ENCODE data around the gene DICER1.
A peak's percentile ranks its signal among the peaks of the same experiment; 100 is the strongest.
"Not testable (repeated sequence)": the region's sequence is repeated elsewhere in the genome, so short reads cannot be mapped to it uniquely, and the experiment has no call there.

The DICER1 gene, protein sequence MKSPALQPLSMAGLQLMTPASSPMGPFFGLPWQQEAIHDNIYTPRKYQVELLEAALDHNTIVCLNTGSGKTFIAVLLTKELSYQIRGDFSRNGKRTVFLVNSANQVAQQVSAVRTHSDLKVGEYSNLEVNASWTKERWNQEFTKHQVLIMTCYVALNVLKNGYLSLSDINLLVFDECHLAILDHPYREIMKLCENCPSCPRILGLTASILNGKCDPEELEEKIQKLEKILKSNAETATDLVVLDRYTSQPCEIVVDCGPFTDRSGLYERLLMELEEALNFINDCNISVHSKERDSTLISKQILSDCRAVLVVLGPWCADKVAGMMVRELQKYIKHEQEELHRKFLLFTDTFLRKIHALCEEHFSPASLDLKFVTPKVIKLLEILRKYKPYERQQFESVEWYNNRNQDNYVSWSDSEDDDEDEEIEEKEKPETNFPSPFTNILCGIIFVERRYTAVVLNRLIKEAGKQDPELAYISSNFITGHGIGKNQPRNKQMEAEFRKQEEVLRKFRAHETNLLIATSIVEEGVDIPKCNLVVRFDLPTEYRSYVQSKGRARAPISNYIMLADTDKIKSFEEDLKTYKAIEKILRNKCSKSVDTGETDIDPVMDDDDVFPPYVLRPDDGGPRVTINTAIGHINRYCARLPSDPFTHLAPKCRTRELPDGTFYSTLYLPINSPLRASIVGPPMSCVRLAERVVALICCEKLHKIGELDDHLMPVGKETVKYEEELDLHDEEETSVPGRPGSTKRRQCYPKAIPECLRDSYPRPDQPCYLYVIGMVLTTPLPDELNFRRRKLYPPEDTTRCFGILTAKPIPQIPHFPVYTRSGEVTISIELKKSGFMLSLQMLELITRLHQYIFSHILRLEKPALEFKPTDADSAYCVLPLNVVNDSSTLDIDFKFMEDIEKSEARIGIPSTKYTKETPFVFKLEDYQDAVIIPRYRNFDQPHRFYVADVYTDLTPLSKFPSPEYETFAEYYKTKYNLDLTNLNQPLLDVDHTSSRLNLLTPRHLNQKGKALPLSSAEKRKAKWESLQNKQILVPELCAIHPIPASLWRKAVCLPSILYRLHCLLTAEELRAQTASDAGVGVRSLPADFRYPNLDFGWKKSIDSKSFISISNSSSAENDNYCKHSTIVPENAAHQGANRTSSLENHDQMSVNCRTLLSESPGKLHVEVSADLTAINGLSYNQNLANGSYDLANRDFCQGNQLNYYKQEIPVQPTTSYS (N-terminal part only)

DNA sequence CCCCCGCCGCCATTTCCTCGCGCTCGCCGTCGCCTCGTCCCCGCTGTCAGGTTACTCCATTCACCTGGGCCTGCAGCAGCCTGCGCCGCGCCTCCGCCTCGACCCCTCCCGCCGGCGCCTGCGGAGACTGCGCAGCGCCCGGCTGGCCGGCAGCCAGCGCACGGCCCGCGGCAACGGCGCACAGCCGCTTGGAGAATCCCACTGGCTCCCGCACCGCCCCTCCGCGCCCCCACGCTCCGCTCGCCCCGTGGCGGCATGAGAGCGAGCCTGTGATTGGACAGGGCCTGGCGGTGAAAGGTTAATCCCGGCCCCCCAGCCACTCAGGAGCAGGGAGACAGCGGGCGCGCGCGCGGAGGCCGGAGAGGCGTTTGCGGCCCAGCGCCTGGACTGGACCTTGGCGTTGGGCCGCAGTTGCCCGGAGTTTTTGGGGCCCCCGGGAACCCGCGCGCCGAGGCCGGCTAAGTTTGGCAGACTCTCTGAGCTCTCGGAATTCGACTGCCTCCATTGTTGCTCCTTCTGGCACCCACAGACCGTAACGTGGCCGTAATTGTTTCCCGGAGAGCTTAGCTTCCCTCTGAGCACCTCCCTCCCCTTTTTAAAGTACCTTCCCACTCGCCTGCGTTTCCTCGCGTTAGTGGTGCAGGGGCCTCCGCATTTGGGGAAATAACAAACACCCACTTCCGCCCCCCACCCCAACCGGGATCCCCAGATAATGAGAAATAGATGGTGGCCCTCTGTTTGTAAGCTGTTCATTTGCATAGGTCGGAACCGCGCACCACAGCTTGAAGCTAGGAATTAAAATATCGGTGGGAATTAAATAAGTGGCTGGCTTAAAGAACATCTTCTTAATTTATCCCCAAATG, at the start of gene DICER1:
Gene DICER1 (minus strand): TSS at position 203 of the 863 bp plus-strand sequence. CDS start 24,071 bp downstream, outside the sequence.
- H3K4me1 ChIP-seq (ENCODE audit: control insufficient read depth in 5 of 5, insufficient read depth in 5 of 5, low read length in 5 of 5), result peaks cover 0 to 47% (median 39%) of the 10 kb centered on the region in 5 donors
- no peaks in the 10 kb centered on the region for H3K9me3 ChIP-seq (ENCODE audit: control insufficient read depth in 5 of 5, low read length in 5 of 5)
- peak within 1 kb of the TSS; percentile 63 to 93 (median 91) for H3K9ac ChIP-seq (ENCODE audit: low read length in 5 of 5)

DNA sequence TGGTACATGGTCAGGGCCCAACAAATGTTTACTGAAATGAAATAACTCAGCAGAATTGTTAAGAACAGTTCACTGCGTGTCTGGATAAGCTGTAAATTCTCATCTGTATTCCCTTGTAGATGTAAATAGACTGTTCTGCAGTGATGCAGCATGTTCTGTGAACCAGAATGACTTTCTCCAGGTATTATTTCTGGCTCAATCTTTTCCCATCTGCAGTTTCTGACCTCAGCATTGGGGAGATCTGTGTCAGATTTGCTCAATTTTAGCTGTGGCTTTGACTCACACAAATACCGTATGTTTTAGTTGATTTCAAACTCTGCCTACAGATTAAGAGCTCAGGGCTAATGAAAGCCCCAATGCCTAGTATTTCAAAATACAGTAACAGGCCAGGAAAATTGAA, 49.2 kb upstream of the DICER1 start:
- Histone ChIP-seq H3K4me1 (ENCODE audit: control insufficient read depth in 5 of 5, insufficient read depth in 5 of 5, low read length in 5 of 5) (peaks cover 0 to 8% (median 3%) of the 10 kb centered on the region in 5 donors), H3K4me3 (ENCODE audit: low read depth in 1 of 5, low read length in 5 of 5) (no peak overlapping the region), H3K9ac (ENCODE audit: low read length in 5 of 5) (peak overlapping the region in 2 of 5 donors; percentile 7 to 8), H3K36me3 (ENCODE audit: control insufficient read depth in 5 of 5, insufficient read depth in 5 of 5, low read length in 5 of 5) (peaks cover 7 to 38% (median 31%) of the 10 kb centered on the region in 5 donors), H3K27ac (ENCODE audit: low read depth, low read length) (peak overlapping the region; percentile 40), H3K27me3 (ENCODE audit: control insufficient read depth in 5 of 5, insufficient read depth in 4 of 5, low read length in 5 of 5) (no peaks in the 10 kb centered on the region), H3K9me3 (ENCODE audit: control insufficient read depth in 5 of 5, low read length in 5 of 5) (no peaks in the 10 kb centered on the region)

More for the DNA sequence above, at the start of gene DICER1:
- peak within 1 kb of the TSS; percentile 74 to 88 (median 78) for H3K4me3 ChIP-seq (ENCODE audit: low read depth in 1 of 5, low read length in 5 of 5)
- peak within 1 kb of the TSS; percentile 93 for H3K27ac ChIP-seq (ENCODE audit: low read depth, low read length)
- H3K36me3 ChIP-seq (ENCODE audit: control insufficient read depth in 5 of 5, insufficient read depth in 5 of 5, low read length in 5 of 5), result no peaks in the 10 kb centered on the region
- H3K27me3 ChIP-seq (ENCODE audit: control insufficient read depth in 5 of 5, insufficient read depth in 4 of 5, low read length in 5 of 5), result no peaks in the 10 kb centered on the region

DNA sequence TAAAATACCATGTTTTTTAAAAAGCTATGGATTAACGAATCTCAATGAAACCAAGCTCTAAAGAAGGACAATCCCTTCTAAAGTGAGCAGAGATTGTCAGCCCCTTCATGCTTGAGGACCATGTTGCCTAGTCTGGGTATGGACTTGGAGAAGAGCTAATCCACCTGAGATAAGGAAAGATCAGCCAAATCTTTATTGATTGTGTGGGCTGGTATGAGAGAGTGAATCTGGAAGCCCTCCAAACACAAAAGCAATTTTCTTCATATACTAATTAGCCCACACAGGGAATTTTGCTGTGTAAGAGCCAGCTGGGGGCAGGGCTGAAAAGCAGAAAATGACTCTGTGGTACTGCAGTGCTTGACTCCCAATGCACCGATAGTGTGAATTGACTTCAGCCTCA, 47.4 kb upstream of the DICER1 start:
- Histone ChIP-seq H3K4me1 (ENCODE audit: control insufficient read depth in 5 of 5, insufficient read depth in 5 of 5, low read length in 5 of 5) (peaks cover 0 to 8% (median 3%) of the 10 kb centered on the region in 5 donors), H3K9me3 (ENCODE audit: control insufficient read depth in 5 of 5, low read length in 5 of 5) (no peaks in the 10 kb centered on the region), H3K27me3 (ENCODE audit: control insufficient read depth in 5 of 5, insufficient read depth in 4 of 5, low read length in 5 of 5) (no peaks in the 10 kb centered on the region), H3K9ac (ENCODE audit: low read length in 5 of 5) (no peak overlapping the region), H3K27ac (ENCODE audit: low read depth, low read length) (no peak overlapping the region), H3K36me3 (ENCODE audit: control insufficient read depth in 5 of 5, insufficient read depth in 5 of 5, low read length in 5 of 5) (peaks cover 7 to 47% (median 37%) of the 10 kb centered on the region in 5 donors), H3K4me3 (ENCODE audit: low read depth in 1 of 5, low read length in 5 of 5) (no peak overlapping the region)

DNA sequence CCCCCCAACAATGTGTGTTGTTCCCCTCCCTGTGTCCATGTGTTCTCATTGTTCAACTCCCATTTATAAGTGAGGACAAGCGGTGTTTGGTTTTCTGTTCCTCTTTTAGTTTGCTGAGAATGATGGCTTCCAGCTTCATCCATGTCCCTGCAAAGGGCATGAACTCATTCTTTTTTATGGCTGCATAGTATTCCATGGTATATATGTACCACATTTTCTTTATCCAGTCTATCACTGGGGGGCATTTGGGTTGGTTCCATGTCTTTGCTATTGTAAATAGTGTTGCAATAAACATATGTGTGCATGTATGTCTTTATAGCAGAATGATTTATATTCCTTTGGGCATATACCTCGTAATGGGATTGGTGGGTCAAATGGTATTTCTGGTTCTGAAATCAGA, 44.4 kb upstream of the DICER1 start:
- peaks cover 7 to 40% (median 28%) of the 10 kb centered on the region in 5 donors for H3K36me3 ChIP-seq (ENCODE audit: control insufficient read depth in 5 of 5, insufficient read depth in 5 of 5, low read length in 5 of 5)
- not testable (repeated sequence) for H3K27ac ChIP-seq (ENCODE audit: low read depth, low read length); H3K9me3 ChIP-seq (ENCODE audit: control insufficient read depth in 5 of 5, low read length in 5 of 5); H3K9ac ChIP-seq (ENCODE audit: low read length in 5 of 5); H3K4me3 ChIP-seq (ENCODE audit: low read depth in 1 of 5, low read length in 5 of 5); H3K27me3 ChIP-seq (ENCODE audit: control insufficient read depth in 5 of 5, insufficient read depth in 4 of 5, low read length in 5 of 5); H3K4me1 ChIP-seq (ENCODE audit: control insufficient read depth in 5 of 5, insufficient read depth in 5 of 5, low read length in 5 of 5)

DNA sequence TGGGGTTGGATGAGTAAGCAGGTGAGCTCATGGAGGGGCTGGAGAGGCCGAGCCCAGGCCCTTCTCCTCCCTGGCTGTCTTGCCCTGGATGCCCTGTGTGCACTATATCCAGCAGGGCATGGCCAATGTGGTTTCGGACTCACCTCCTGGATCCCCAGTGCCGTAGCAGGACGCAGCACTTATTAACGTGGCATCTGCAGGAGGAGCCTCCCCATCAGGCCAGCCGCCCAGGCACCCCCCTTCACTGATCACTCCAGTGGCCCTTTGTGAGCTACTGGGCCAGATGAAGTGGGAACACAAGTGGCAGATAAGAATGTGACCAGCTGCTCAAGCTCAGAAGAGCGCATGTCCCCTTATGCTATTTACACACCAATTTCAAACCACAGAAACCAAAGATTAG, 43.1 kb upstream of the DICER1 start:
- H3K9ac ChIP-seq (ENCODE audit: low read length in 5 of 5), result no peak overlapping the region

DNA sequence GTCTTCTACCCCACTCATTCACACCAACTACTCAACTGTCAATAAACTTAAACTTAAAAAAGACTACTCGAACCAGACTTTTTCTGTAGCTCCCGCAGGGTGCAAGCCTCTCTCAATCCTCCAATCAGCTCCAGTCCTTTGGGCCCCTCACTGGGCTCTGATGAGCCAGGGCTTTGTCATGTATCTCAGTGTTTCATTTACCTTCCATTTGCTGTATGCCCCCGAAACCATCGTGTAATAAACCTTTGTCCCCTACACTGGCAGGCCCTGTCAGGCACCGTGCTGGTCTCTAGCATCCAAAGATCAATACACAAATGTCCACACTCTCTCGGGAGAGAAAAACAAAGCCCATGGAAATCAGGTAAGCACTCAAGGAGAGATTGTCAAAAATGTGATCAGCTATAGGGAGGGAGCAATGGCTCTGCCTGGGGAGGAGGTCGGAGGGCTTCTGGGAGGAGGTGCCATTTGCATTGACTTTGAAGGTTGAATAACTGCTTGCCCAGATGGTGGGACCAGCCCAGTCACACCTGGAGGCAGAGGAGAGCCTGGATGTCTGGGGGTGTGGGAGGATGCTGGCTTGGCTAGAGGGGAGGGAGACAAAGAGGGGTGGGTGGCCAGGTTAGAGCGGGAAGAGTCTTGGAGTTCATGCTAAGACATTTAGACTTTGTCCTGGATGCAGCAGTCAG, 42.1 kb upstream of the DICER1 start:
- Histone ChIP-seq H3K9ac (ENCODE audit: low read length in 5 of 5) (no peak overlapping the region), H3K9me3 (ENCODE audit: control insufficient read depth in 5 of 5, low read length in 5 of 5) (no peaks in the 10 kb centered on the region), H3K27me3 (ENCODE audit: control insufficient read depth in 5 of 5, insufficient read depth in 4 of 5, low read length in 5 of 5) (no peaks in the 10 kb centered on the region), H3K4me1 (ENCODE audit: control insufficient read depth in 5 of 5, insufficient read depth in 5 of 5, low read length in 5 of 5) (no peaks in the 10 kb centered on the region), H3K4me3 (ENCODE audit: low read depth in 1 of 5, low read length in 5 of 5) (no peak overlapping the region), H3K36me3 (ENCODE audit: control insufficient read depth in 5 of 5, insufficient read depth in 5 of 5, low read length in 5 of 5) (peaks cover 7 to 54% (median 37%) of the 10 kb centered on the region in 5 donors), H3K27ac (ENCODE audit: low read depth, low read length) (no peak overlapping the region)

More for the DNA sequence above, 43.1 kb upstream of the DICER1 start:
- Histone ChIP-seq H3K36me3 (ENCODE audit: control insufficient read depth in 5 of 5, insufficient read depth in 5 of 5, low read length in 5 of 5) (peaks cover 7 to 48% (median 33%) of the 10 kb centered on the region in 5 donors), H3K9me3 (ENCODE audit: control insufficient read depth in 5 of 5, low read length in 5 of 5) (no peaks in the 10 kb centered on the region), H3K27me3 (ENCODE audit: control insufficient read depth in 5 of 5, insufficient read depth in 4 of 5, low read length in 5 of 5) (no peaks in the 10 kb centered on the region), H3K4me3 (ENCODE audit: low read depth in 1 of 5, low read length in 5 of 5) (no peak overlapping the region), H3K27ac (ENCODE audit: low read depth, low read length) (no peak overlapping the region), H3K4me1 (ENCODE audit: control insufficient read depth in 5 of 5, insufficient read depth in 5 of 5, low read length in 5 of 5) (no peaks in the 10 kb centered on the region)

DNA sequence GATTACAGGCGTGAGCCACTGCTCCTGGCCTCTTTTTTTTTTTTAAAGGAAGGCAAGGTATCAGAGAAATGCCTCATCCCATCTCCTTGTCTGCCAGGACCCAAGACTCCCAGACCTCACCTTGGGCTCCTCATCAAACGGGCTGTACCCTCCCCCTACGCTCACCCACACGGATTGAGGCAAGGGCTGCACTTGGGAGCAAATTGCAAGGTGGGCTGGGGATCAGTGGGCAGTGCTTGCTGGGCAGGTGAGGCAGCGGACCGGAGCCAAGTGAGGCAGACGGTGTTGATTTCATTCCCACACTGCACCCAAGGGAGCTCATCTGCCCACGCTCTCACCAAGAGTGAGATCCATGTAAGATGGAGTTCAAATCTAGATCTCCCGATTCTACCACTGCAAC, 41.0 kb upstream of the DICER1 start:
- Histone ChIP-seq H3K27ac (ENCODE audit: low read depth, low read length) (no peak overlapping the region), H3K9me3 (ENCODE audit: control insufficient read depth in 5 of 5, low read length in 5 of 5) (no peaks in the 10 kb centered on the region), H3K4me3 (ENCODE audit: low read depth in 1 of 5, low read length in 5 of 5) (no peak overlapping the region), H3K27me3 (ENCODE audit: control insufficient read depth in 5 of 5, insufficient read depth in 4 of 5, low read length in 5 of 5) (no peaks in the 10 kb centered on the region), H3K36me3 (ENCODE audit: control insufficient read depth in 5 of 5, insufficient read depth in 5 of 5, low read length in 5 of 5) (peaks cover 1 to 55% (median 30%) of the 10 kb centered on the region in 5 donors), H3K4me1 (ENCODE audit: control insufficient read depth in 5 of 5, insufficient read depth in 5 of 5, low read length in 5 of 5) (peaks cover 0 to 1% (median 0%) of the 10 kb centered on the region in 5 donors), H3K9ac (ENCODE audit: low read length in 5 of 5) (peak overlapping the region in 1 of 5 donors; percentile 13)

DNA sequence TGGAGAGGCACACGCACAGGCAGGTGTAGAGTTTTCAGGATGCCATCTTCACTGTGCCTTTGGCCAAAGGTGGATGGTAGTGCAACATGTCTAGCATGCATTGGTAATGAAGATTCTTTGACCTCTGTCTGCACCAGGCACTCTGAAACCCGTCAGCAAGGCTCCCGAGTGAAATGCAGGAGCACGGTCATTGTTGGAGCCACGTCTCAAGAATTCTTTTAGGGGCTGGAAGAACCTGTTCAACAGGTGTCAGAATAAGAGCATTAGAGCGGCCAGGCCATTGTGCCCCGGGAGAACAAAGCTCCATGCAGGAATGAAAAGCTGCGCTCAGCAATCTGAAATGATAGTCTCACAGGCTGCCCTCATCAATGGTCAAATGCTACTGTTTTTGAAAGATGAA, 40.2 kb upstream of the DICER1 start:
- Histone ChIP-seq H3K9me3 (ENCODE audit: control insufficient read depth in 5 of 5, low read length in 5 of 5) (no peaks in the 10 kb centered on the region), H3K4me3 (ENCODE audit: low read depth in 1 of 5, low read length in 5 of 5) (no peak overlapping the region), H3K36me3 (ENCODE audit: control insufficient read depth in 5 of 5, insufficient read depth in 5 of 5, low read length in 5 of 5) (peaks cover 0 to 47% (median 24%) of the 10 kb centered on the region in 5 donors), H3K9ac (ENCODE audit: low read length in 5 of 5) (no peak overlapping the region), H3K4me1 (ENCODE audit: control insufficient read depth in 5 of 5, insufficient read depth in 5 of 5, low read length in 5 of 5) (peaks cover 0 to 6% (median 4%) of the 10 kb centered on the region in 5 donors), H3K27me3 (ENCODE audit: control insufficient read depth in 5 of 5, insufficient read depth in 4 of 5, low read length in 5 of 5) (no peaks in the 10 kb centered on the region), H3K27ac (ENCODE audit: low read depth, low read length) (no peak overlapping the region)
